IMR-90 (cell line): ENCODE measurements around the gene CD101. TPM values are rescaled to one million over a fixed set of nuclear protein-coding genes. Genes with fewer than 3 reads are reported as not detected.

ENCODE experiments used
- ATAC-seq: fragments of 200-7000 bp; cut with Tn5 transposase; 2 replicates; pipeline ENCODE4 v1.9.1; 2020; ENCODE audit warnings: low read depth, mild to moderate bottlenecking, moderate library complexity
- BruUV-seq: library from RNA; stranded (reverse); fragments of 400-500 nt; replicated peaks from 2 replicates; lab custom pipeline; 2021; lab: Mats Ljungman, UMichigan
- CTCF ChIA-PET: fragments of 300-600 bp; formaldehyde crosslinking; extraction: SDS; loops from one replicate; lab custom pipeline; 2021; ENCODE audit warnings: antibody characterized with exemption; lab: Yijun Ruan, JAX
- POLR2A ChIA-PET: fragments of 300-600 bp; sonication (Branson Sonifier 250); formaldehyde crosslinking; loops from one replicate; lab custom pipeline; 2022; ENCODE audit warnings: antibody characterized with exemption; ENCODE audit not compliant: unreplicated experiment; lab: Charles Lee
- DNase-seq: peaks from one replicate; pipeline ENCODE4 v3.0.0; 2013
- H2AFZ ChIP-seq: replicated peaks from 2 replicates; pipeline ENCODE3; 2013; ENCODE audit warnings: low read length, mild to moderate bottlenecking; ENCODE audit not compliant: poor library complexity
- H2AK5ac ChIP-seq: 2 replicates; pipeline ENCODE4 v1.6.1; 2013; ENCODE audit warnings: low read depth, low read length, inconsistent platforms
- H2AK9ac ChIP-seq: replicated peaks from 2 replicates; pipeline ENCODE3; 2013; ENCODE audit warnings: mild to moderate bottlenecking, low read depth, low read length, moderate library complexity; ENCODE audit not compliant: poor library complexity
- H2BK120ac ChIP-seq: 2 replicates; pipeline ENCODE4 v1.6.1; 2013; ENCODE audit warnings: low read depth, low read length, inconsistent platforms
- H2BK15ac ChIP-seq: 3 replicates; pipeline ENCODE4 v1.6.1; 2013; ENCODE audit warnings: low read depth, low read length, inconsistent platforms
- H2BK20ac ChIP-seq: 2 replicates; pipeline ENCODE4 v1.6.1; 2013; ENCODE audit warnings: low read depth, mild to moderate bottlenecking, inconsistent platforms, low read length, moderate library complexity
- H2BK5ac ChIP-seq: 2 replicates; pipeline ENCODE4 v1.6.1; 2013; ENCODE audit warnings: mild to moderate bottlenecking, low read depth, low read length, inconsistent platforms; ENCODE audit not compliant: poor library complexity, severe bottlenecking
- H3K14ac ChIP-seq: replicated peaks from 2 replicates; pipeline ENCODE4 v1.6.1; 2013; ENCODE audit warnings: low read depth, low read length, inconsistent platforms
- H3K18ac ChIP-seq: 2 replicates; pipeline ENCODE4 v1.6.1; 2013; ENCODE audit warnings: low read depth, low read length, control low read depth
- H3K23ac ChIP-seq: 2 replicates; pipeline ENCODE4 v1.6.1; 2013; ENCODE audit warnings: low read depth, low read length, inconsistent platforms
- H3K27ac ChIP-seq: 2 replicates; pipeline ENCODE4 v1.5.1; 2013; ENCODE audit warnings: mild to moderate bottlenecking, control low read depth, low read length; ENCODE audit not compliant: insufficient read depth
- H3K27me3 ChIP-seq: 2 replicates; pipeline ENCODE4 v1.6.1; 2013; ENCODE audit warnings: low read length; ENCODE audit not compliant: control insufficient read depth, insufficient read depth
- H3K36me3 ChIP-seq: 2 replicates; pipeline ENCODE4 v1.6.1; 2013; ENCODE audit warnings: low read length, mixed read lengths; ENCODE audit not compliant: control insufficient read depth, insufficient read depth
- H3K4ac ChIP-seq: 2 replicates; pipeline ENCODE4 v1.6.1; 2013; ENCODE audit warnings: low read depth, low read length, inconsistent platforms
- H3K4me1 ChIP-seq: 2 replicates; pipeline ENCODE4 v1.6.1; 2013; ENCODE audit warnings: low read length, mixed read lengths; ENCODE audit not compliant: control insufficient read depth, insufficient read depth
- H3K4me2 ChIP-seq: 2 replicates; pipeline ENCODE4 v1.6.1; 2013; ENCODE audit warnings: low read depth, mild to moderate bottlenecking, control low read depth, low read length, moderate library complexity
- H3K4me3 ChIP-seq: 2 replicates; pipeline ENCODE4 v1.5.1; 2013; ENCODE audit warnings: low read depth, mild to moderate bottlenecking, control low read depth, low read length, moderate library complexity; ENCODE audit not compliant: insufficient read depth
- H3K56ac ChIP-seq: 2 replicates; pipeline ENCODE4 v1.6.1; 2013; ENCODE audit warnings: low read length, inconsistent platforms; ENCODE audit not compliant: insufficient read depth; ENCODE audit errors: extremely low read depth
- H3K79me1 ChIP-seq, 2 experiments: 2 replicates each; pipeline ENCODE4 v1.6.1; 2013; ENCODE audit warnings: low read length in 2 of 2, inconsistent platforms in 1 of 2, low read depth in 1 of 2
- H3K9ac ChIP-seq: 2 replicates; pipeline ENCODE4 v1.6.1; 2013; ENCODE audit warnings: low read depth, low read length, control low read depth
- H3K9me1 ChIP-seq: 2 replicates; pipeline ENCODE4 v1.6.1; 2013; ENCODE audit warnings: low read length, inconsistent platforms; ENCODE audit not compliant: insufficient read depth
- H3K9me3 ChIP-seq: 2 replicates; pipeline ENCODE4 v1.6.1; 2013; ENCODE audit warnings: low read length; ENCODE audit not compliant: control insufficient read depth, insufficient read depth
- H4K20me1 ChIP-seq: 2 replicates; pipeline ENCODE4 v1.6.1; 2013; ENCODE audit warnings: low read length, inconsistent platforms; ENCODE audit not compliant: insufficient read depth
- H4K5ac ChIP-seq: 2 replicates; pipeline ENCODE4 v1.6.1; 2013; ENCODE audit warnings: mild to moderate bottlenecking, low read depth, low read length, control low read depth
- H4K8ac ChIP-seq, 2 experiments: 2 replicates each; pipeline ENCODE4 v1.6.1; 2013; ENCODE audit warnings: low read depth in 2 of 2, low read length in 2 of 2, control low read depth in 1 of 2, inconsistent platforms in 1 of 2
- H4K91ac ChIP-seq: 2 replicates; pipeline ENCODE4 v1.6.1; 2013; ENCODE audit warnings: low read depth, low read length, inconsistent platforms; ENCODE audit not compliant: insufficient read depth
- BHLHE40 ChIP-seq: fragments of 150-350 bp; IDR thresholded peaks from 2 replicates; pipeline ENCODE4 v1.6.1; 2016; ENCODE audit warnings: mild to moderate bottlenecking, low read depth, low read length
- CEBPB ChIP-seq: IDR thresholded peaks from 2 replicates; pipeline ENCODE4 v1.6.1; 2012; ENCODE audit warnings: low read depth, low read length, improper control_type of control experiment
- CHD1 ChIP-seq: IDR thresholded peaks from 2 replicates; pipeline ENCODE4 v1.6.1; 2012; ENCODE audit warnings: low read depth, low read length, improper control_type of control experiment
- FOS ChIP-seq: fragments of 150-350 bp; IDR thresholded peaks from 2 replicates; pipeline ENCODE4 v1.6.1; 2016; ENCODE audit warnings: low read depth, low read length
- MAFK ChIP-seq: IDR thresholded peaks from 2 replicates; pipeline ENCODE4 v1.6.1; 2012; ENCODE audit warnings: low read depth, low read length, improper control_type of control experiment
- MAZ ChIP-seq: IDR thresholded peaks from 2 replicates; pipeline ENCODE4 v1.6.1; 2012; ENCODE audit warnings: low read depth, mild to moderate bottlenecking, low read length, improper control_type of control experiment, moderate library complexity, borderline replicate concordance
- MXI1 ChIP-seq: IDR thresholded peaks from 2 replicates; pipeline ENCODE4 v1.6.1; 2012; ENCODE audit warnings: low read depth, mild to moderate bottlenecking, low read length, moderate library complexity, borderline replicate concordance
- POLR2A ChIP-seq: IDR thresholded peaks from 2 replicates; pipeline ENCODE4 v1.6.1; 2012; ENCODE audit warnings: mild to moderate bottlenecking, low read depth, low read length
- RCOR1 ChIP-seq: IDR thresholded peaks from 2 replicates; pipeline ENCODE4 v1.6.1; 2012; ENCODE audit warnings: mild to moderate bottlenecking, low read length, improper control_type of control experiment; ENCODE audit not compliant: insufficient replicate concordance
- WGBS, 2 experiments: methylation state at CpG; one replicate each; pipeline versions ENCODE4 v1.1.5 to v1.1.7; 2013; ENCODE audit warnings: missing lambda C conversion rate in 2 of 2; ENCODE audit not compliant: insufficient read length in 1 of 2; ENCODE audit errors: extremely low coverage in 2 of 2; 5-methylcytosine and 5-hydroxymethylcytosine counted together
- dilution Hi-C: fragments of 300-500 bp; cut with HindIII; formaldehyde crosslinking; loops from one replicate; pipeline ENCODE4 v1.14.3; 2018; ENCODE audit warnings: low sequenced_read_pairs; ENCODE audit not compliant: unreplicated experiment
- in situ Hi-C: fragments of 300-500 bp; cut with MboI; formaldehyde crosslinking; loops from 3 replicates; pipeline ENCODE4 v1.14.3; 2019; ENCODE audit warnings: low sequenced_read_pairs, inconsistent platforms, mixed read lengths
- intact Hi-C: fragments of 100-400 bp; cut with micrococcal nuclease; formaldehyde crosslinking; loops from 2 replicates; pipeline ENCODE4 v1.10.0; 2022
- polyA plus RNA-seq, 3 experiments: library from polyadenylated mRNA; depleted of rRNA; stranded (reverse); fragments of >200 nt; gene quantifications; 2 replicates each; pipeline ENCODE4 v1.2.3, GENCODE V29; 2012; ENCODE audit warnings: low replicate concordance in 1 of 3
- total RNA-seq: library from RNA; depleted of rRNA; stranded (reverse); fragments of >200 nt; gene quantifications from 2 replicates; pipeline ENCODE4 v1.2.3, GENCODE V29; 2012
- TF ChIP-seq, protein P1 (sequence below): fragments of 150-350 bp; IDR thresholded peaks from 2 replicates; pipeline ENCODE4 v1.6.1; 2016; ENCODE audit warnings: low read depth, mild to moderate bottlenecking, low read length, moderate library complexity, borderline replicate concordance
- TF ChIP-seq, protein P2 (sequence below): conservative IDR thresholded peaks from 2 replicates; pipeline ENCODE4 v1.5.1; 2012; ENCODE audit warnings: mild to moderate bottlenecking, low read depth, low read length, improper control_type of control experiment
- TF ChIP-seq, protein P3 (sequence below): fragments of 150-350 bp; IDR thresholded peaks from 2 replicates; pipeline ENCODE4 v1.6.1; 2017; ENCODE audit warnings: mild to moderate bottlenecking, antibody characterized with exemption, low read length, low read depth

CD101 gene
- total and polyA plus RNA-seq, 2 of the 4 experiments (the other 2 are of a cell fraction) = not detected

DNA sequence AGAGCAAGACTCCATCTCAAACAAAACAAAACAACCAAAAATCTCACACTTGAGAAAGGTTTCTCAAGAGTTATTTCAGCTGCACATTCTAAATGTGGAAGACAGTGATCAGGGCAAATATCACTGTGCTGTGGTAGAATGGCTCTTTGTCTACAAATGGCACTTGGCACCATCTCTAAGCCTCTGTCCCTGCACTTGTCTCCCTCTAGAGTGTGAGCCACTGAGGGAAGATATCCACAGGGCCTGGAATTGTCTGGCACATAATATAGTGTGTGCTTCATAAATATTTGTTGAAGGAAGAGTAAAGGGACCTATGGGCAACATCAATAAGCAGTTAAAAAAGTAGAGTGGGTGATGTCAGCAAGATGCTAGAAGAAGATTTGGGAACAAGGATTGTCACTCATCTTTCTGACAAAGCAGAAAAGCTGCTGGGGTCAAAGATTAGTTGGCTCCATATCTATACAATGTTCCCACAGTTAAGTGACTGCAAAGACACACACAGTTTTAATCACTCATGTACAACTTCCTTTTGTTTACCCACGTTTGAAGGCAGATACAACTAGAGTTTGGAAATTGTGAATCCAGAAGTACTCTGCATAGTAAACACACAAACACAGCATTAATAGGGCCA, 19.1 kb downstream of the CD101 start:
- WGBS, 2 experiments = no CpG with 5 or more reads among the region's 1 CpG
- TF ChIP-seq, protein P1, sequence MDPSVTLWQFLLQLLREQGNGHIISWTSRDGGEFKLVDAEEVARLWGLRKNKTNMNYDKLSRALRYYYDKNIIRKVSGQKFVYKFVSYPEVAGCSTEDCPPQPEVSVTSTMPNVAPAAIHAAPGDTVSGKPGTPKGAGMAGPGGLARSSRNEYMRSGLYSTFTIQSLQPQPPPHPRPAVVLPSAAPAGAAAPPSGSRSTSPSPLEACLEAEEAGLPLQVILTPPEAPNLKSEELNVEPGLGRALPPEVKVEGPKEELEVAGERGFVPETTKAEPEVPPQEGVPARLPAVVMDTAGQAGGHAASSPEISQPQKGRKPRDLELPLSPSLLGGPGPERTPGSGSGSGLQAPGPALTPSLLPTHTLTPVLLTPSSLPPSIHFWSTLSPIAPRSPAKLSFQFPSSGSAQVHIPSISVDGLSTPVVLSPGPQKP = no peak
- no peak for TF ChIP-seq BHLHE40
- TF ChIP-seq, protein P2, sequence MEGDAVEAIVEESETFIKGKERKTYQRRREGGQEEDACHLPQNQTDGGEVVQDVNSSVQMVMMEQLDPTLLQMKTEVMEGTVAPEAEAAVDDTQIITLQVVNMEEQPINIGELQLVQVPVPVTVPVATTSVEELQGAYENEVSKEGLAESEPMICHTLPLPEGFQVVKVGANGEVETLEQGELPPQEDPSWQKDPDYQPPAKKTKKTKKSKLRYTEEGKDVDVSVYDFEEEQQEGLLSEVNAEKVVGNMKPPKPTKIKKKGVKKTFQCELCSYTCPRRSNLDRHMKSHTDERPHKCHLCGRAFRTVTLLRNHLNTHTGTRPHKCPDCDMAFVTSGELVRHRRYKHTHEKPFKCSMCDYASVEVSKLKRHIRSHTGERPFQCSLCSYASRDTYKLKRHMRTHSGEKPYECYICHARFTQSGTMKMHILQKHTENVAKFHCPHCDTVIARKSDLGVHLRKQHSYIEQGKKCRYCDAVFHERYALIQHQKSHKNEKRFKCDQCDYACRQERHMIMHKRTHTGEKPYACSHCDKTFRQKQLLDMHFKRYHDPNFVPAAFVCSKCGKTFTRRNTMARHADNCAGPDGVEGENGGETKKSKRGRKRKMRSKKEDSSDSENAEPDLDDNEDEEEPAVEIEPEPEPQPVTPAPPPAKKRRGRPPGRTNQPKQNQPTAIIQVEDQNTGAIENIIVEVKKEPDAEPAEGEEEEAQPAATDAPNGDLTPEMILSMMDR = no peak
- no peak for TF ChIP-seq CHD1
- no peak for TF ChIP-seq MAFK
- TF ChIP-seq, protein P3, sequence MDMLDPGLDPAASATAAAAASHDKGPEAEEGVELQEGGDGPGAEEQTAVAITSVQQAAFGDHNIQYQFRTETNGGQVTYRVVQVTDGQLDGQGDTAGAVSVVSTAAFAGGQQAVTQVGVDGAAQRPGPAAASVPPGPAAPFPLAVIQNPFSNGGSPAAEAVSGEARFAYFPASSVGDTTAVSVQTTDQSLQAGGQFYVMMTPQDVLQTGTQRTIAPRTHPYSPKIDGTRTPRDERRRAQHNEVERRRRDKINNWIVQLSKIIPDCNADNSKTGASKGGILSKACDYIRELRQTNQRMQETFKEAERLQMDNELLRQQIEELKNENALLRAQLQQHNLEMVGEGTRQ = no peak
- no peak for TF ChIP-seq CEBPB
- no peak for TF ChIP-seq FOS
- no peak for TF ChIP-seq MAZ
- no peak for TF ChIP-seq POLR2A
- no peak for TF ChIP-seq MXI1
- no peak for TF ChIP-seq RCOR1
- H4K91ac ChIP-seq = no peak overlapping the region
- no peaks in the 10 kb centered on the region for H4K20me1 ChIP-seq
- H2AK5ac ChIP-seq = no peak overlapping the region
- H3K4ac ChIP-seq = no peak overlapping the region
- DNase-seq (no peak), ATAC-seq (no peak)
- no peak overlapping the region for H4K5ac ChIP-seq
- no peak overlapping the region for H3K4me2 ChIP-seq
- POLR2A ChIA-PET = no interaction called here
- no peak overlapping the region for H2BK120ac ChIP-seq
- intact Hi-C loops (no loop called here), in situ Hi-C loops (no loop called here), dilution Hi-C loops (no loop called here)
- H2BK5ac ChIP-seq = no peak overlapping the region
- no peak overlapping the region for H3K14ac ChIP-seq
- no peak overlapping the region for H2BK15ac ChIP-seq
- no peak overlapping the region for H3K27ac ChIP-seq
- H3K23ac ChIP-seq = no peak overlapping the region
- H3K4me3 ChIP-seq = no peak overlapping the region
- no peaks in the 10 kb centered on the region for H3K79me1 ChIP-seq
- no peak overlapping the region for H4K8ac ChIP-seq
- H3K56ac ChIP-seq = no peak overlapping the region
- H3K4me1 ChIP-seq = no peaks in the 10 kb centered on the region
- H2BK20ac ChIP-seq = no peak overlapping the region
- no peaks in the 10 kb centered on the region for H3K36me3 ChIP-seq
- no TSS peak for BruUV-seq
- H3K27me3 ChIP-seq = no peaks in the 10 kb centered on the region; the same call in 1 of the 2 replicates
- H2AK9ac ChIP-seq = no peak overlapping the region
- CTCF ChIA-PET = no interaction called here
- no peaks in the 10 kb centered on the region for H3K9me1 ChIP-seq
- no peak overlapping the region for H2AFZ ChIP-seq
- H3K9ac ChIP-seq = no peak overlapping the region
- H3K9me3 ChIP-seq = no peaks in the 10 kb centered on the region
- H3K18ac ChIP-seq = no peak overlapping the region
